IMR-90 (cell line): ENCODE results near the gene NXPH3.

Experiments used
- BHLHE40 ChIP-seq: fragments of 150-350 bp; IDR thresholded peaks from 2 replicates; pipeline ENCODE4 v1.6.1; 2016; ENCODE audit warnings: mild to moderate bottlenecking, low read depth, low read length
- CTCF ChIP-seq: conservative IDR thresholded peaks from 2 replicates; pipeline ENCODE4 v1.5.1; 2012; ENCODE audit warnings: mild to moderate bottlenecking, low read depth, low read length, improper control_type of control experiment
- ELK1 ChIP-seq: fragments of 150-350 bp; IDR thresholded peaks from 2 replicates; pipeline ENCODE4 v1.6.1; 2016; ENCODE audit warnings: low read depth, mild to moderate bottlenecking, low read length, moderate library complexity, borderline replicate concordance
- MAFK ChIP-seq: IDR thresholded peaks from 2 replicates; pipeline ENCODE4 v1.6.1; 2012; ENCODE audit warnings: low read depth, low read length, improper control_type of control experiment
- MXI1 ChIP-seq: IDR thresholded peaks from 2 replicates; pipeline ENCODE4 v1.6.1; 2012; ENCODE audit warnings: low read depth, mild to moderate bottlenecking, low read length, moderate library complexity, borderline replicate concordance
- NFE2L2 ChIP-seq: fragments of 150-350 bp; IDR thresholded peaks from 2 replicates; pipeline ENCODE4 v1.6.1; 2016; ENCODE audit warnings: low read depth, mild to moderate bottlenecking, low read length
- POLR2A ChIP-seq: IDR thresholded peaks from 2 replicates; pipeline ENCODE4 v1.6.1; 2012; ENCODE audit warnings: mild to moderate bottlenecking, low read depth, low read length
- RFX5 ChIP-seq: IDR thresholded peaks from 2 replicates; pipeline ENCODE4 v1.8.0; 2012; ENCODE audit warnings: low read depth, mild to moderate bottlenecking, low read length, moderate library complexity
- SMC3 ChIP-seq: fragments of 150-350 bp; IDR thresholded peaks from 2 replicates; pipeline ENCODE4 v1.6.1; 2016; ENCODE audit warnings: low read depth, mild to moderate bottlenecking, antibody characterized with exemption, low read length, moderate library complexity
- USF2 ChIP-seq: fragments of 150-350 bp; IDR thresholded peaks from 2 replicates; pipeline ENCODE4 v1.6.1; 2017; ENCODE audit warnings: mild to moderate bottlenecking, antibody characterized with exemption, low read length, low read depth

GRCh38 chr17:49578952-49579500, 3.4 kb downstream of the NXPH3 start:
- TF ChIP-seq CTCF (no peak), ELK1 (no peak), BHLHE40 (no peak), POLR2A (no peak), USF2 (no peak), NFE2L2 (no peak), MXI1 (no peak), RFX5 (no peak), MAFK (no peak), SMC3 (no peak)
